Measurements from ENCODE around the gene MPO.

The MPO gene

GRCh38 chr17:58326609-58327362 is 46.1 kb upstream of the MPO start:
- no peak for FAIRE-seq

DNA sequence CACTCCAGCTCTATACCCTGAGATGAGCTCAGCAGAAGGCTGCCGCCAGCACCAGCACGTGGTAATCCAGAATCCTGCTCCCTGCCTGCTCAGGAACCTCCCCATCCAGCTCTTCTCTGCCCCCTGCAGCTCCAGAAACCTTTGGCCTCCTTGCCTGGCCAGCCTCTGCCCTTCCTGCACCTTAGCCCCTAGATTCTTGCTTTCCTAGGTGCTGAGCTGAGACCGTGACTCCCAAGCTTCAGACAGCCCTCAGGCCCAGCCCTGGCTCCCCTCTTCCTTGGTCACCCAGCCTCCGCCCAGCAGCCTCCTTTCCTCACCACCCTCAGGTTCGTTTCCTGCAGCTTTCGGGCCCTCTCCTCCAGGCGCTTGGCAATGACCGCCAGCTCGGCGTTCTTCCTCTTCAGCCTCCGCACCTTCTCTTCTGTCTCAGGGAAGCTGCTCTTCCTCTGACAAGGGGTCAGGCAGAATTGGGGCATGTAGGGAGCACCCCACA is 45.3 kb upstream of the MPO start:
- DNase-seq (ENCODE audit: insufficient read length, low spot score) (peak; percentile 10), FAIRE-seq (no peak)
- TF ChIP-seq CTCF (IDR thresholded peaks at IDR 0.05; ENCODE audit: insufficient read depth, missing control alignments), result peak; percentile 4

More at GRCh38 chr17:58326609-58327362, 46.1 kb upstream of the MPO start:
- TF ChIP-seq CTCF (IDR thresholded peaks at IDR 0.05; ENCODE audit: insufficient read depth, missing control alignments), result no peak
- DNase-seq (ENCODE audit: insufficient read length, low spot score), result peak; percentile 16

DNA sequence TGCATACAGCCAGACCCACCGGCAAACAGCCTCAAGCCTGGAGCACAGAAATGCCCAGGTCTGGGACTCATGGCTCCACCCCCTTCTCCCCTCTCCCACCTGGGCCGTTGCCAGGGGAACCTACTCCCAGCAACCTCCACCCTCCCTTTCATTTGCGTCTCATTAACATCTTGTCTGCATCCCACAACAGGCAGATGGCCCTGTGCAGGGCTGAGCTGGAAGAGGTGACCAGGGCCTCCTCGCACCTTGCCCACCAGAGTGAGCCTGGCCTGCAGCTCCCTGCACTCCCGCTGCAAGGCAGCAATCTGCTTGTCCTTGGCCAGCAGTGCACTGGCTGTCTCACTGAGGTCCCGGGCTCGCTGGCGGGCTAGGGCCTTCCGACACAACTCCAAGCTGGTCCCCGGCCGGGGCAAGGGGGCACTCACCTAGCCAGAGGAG is 44.6 kb upstream of the MPO start:
- FAIRE-seq, result no peak
- TF ChIP-seq CTCF (IDR thresholded peaks at IDR 0.05; ENCODE audit: insufficient read depth, missing control alignments), result no peak
- DNase-seq (ENCODE audit: insufficient read length, low spot score), result peak; percentile 74

GRCh38 chr17:58324409-58325288 is 43.9 kb upstream of the MPO start:
- FAIRE-seq, result no peak
- no peak for TF ChIP-seq CTCF (IDR thresholded peaks at IDR 0.05; ENCODE audit: insufficient read depth, missing control alignments)
- peak; percentile 92 for DNase-seq (ENCODE audit: insufficient read length, low spot score)

DNA sequence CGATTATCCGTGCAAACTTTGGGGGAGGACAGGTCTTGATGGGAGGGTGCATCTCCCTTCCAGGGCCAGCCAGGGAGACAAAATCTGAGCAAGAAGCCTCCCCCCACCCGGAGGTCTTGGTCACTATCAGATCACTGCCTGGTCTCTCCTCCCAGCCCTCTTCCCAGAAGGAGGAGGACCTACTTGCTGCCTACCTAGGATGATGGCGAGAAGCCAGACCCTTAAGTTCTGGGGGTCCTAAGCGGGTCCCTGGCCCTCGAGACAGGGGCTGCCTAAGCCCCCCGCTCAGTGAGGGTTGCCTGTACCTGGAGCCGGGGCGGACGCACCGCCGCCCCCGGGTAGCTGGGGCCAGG is 43.3 kb upstream of the MPO start:
- no peak for FAIRE-seq
- TF ChIP-seq CTCF (IDR thresholded peaks at IDR 0.05; ENCODE audit: insufficient read depth, missing control alignments), result no peak
- no peak for DNase-seq (ENCODE audit: insufficient read length, low spot score)

- TF ChIP-seq CTCF (IDR thresholded peaks at IDR 0.05; ENCODE audit: insufficient read depth, missing control alignments), result no peak
- DNase-seq (ENCODE audit: insufficient read length, low spot score) (no peak), FAIRE-seq (no peak)
Measured at GRCh38 chr17:58323366-58324055, 42.8 kb upstream of the MPO start.
